ENCODE data around the gene ADAM20.

- TF ChIP-seq CTCF (IDR thresholded peaks at IDR 0.05 in 8 of 11, conservative IDR thresholded peaks at IDR 0.05 in 3 of 11) = no peak
- no peak for TF ChIP-seq POLR2AphosphoS5 (IDR thresholded peaks at IDR 0.05)
These were observed 23.6 kb upstream of the ADAM20 start for GRCh38 chr14:70558356-70558755.

Measured in spleen (tissue), 7 donors.